Measurements from ENCODE around the gene POLR3K.

GRCh38 chr16:42691-43090 is 10.7 kb downstream of the POLR3K start:
- TF ChIP-seq, protein P1, sequence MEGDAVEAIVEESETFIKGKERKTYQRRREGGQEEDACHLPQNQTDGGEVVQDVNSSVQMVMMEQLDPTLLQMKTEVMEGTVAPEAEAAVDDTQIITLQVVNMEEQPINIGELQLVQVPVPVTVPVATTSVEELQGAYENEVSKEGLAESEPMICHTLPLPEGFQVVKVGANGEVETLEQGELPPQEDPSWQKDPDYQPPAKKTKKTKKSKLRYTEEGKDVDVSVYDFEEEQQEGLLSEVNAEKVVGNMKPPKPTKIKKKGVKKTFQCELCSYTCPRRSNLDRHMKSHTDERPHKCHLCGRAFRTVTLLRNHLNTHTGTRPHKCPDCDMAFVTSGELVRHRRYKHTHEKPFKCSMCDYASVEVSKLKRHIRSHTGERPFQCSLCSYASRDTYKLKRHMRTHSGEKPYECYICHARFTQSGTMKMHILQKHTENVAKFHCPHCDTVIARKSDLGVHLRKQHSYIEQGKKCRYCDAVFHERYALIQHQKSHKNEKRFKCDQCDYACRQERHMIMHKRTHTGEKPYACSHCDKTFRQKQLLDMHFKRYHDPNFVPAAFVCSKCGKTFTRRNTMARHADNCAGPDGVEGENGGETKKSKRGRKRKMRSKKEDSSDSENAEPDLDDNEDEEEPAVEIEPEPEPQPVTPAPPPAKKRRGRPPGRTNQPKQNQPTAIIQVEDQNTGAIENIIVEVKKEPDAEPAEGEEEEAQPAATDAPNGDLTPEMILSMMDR (IDR thresholded peaks at IDR 0.05; ENCODE audit: low read depth, low read length, missing input control) = no peak
- TF ChIP-seq, protein P2, sequence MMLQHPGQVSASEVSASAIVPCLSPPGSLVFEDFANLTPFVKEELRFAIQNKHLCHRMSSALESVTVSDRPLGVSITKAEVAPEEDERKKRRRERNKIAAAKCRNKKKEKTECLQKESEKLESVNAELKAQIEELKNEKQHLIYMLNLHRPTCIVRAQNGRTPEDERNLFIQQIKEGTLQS (IDR thresholded peaks at IDR 0.05) = no peak
- TF ChIP-seq SP1 (IDR thresholded peaks at IDR 0.05) = no peak
- no peak for TF ChIP-seq MAX (IDR thresholded peaks at IDR 0.05)
- no peak for TF ChIP-seq GABPA (IDR thresholded peaks at IDR 0.05 in 1 of 2, conservative IDR thresholded peaks at IDR 0.05 in 1 of 2)
- TF ChIP-seq JUND (IDR thresholded peaks at IDR 0.05) = no peak
- TF ChIP-seq YY1 (IDR thresholded peaks at IDR 0.05) = no peak
- no peak for TF ChIP-seq TAF1 (conservative IDR thresholded peaks at IDR 0.05)

Measured in liver (tissue), 3 donors.